ENCODE data around the gene SMIM38. TPM values are rescaled to one million over a fixed set of nuclear protein-coding genes. Genes with fewer than 3 reads are reported as not detected.

Gene SMIM38
- total RNA-seq, 1 donor from 2014 or later, result not detected

- Histone ChIP-seq H3K4me2 (ENCODE audit: low read length) (no peak overlapping the region), H3K4me1 (ENCODE audit: insufficient read depth, low read length) (no peaks in the 10 kb centered on the region), H3K27me3 (ENCODE audit: insufficient read depth, low read length) (no peaks in the 10 kb centered on the region), H2AFZ (ENCODE audit: low read depth, low read length) (no peak overlapping the region), H3K79me2 (ENCODE audit: insufficient read depth, low read length) (no peaks in the 10 kb centered on the region), H4K20me1 (ENCODE audit: insufficient read depth, low read length) (no peaks in the 10 kb centered on the region), H3K9ac (ENCODE audit: low read length) (no peak overlapping the region), H3K4me3 (ENCODE audit: insufficient read depth, low read depth, low read length) (no peak overlapping the region), H3K9me3 (ENCODE audit: insufficient read depth, low read depth, low read length) (peaks cover 6% of the 10 kb centered on the region), H3K36me3 (ENCODE audit: insufficient read depth, low read length) (no peaks in the 10 kb centered on the region), H3K27ac (ENCODE audit: low read depth, low read length) (no peak overlapping the region)
- Mint-ChIP-seq H3K27ac (ENCODE audit: unreplicated experiment) (no peak overlapping the region), H3K4me3 (ENCODE audit: unreplicated experiment) (no peak overlapping the region), H3K27me3 (ENCODE audit: low read depth, unreplicated experiment) (peaks cover 49% of the 10 kb centered on the region), H3K36me3 (ENCODE audit: low read depth, unreplicated experiment) (no peaks in the 10 kb centered on the region), H3K4me1 (ENCODE audit: low read depth, unreplicated experiment) (no peaks in the 10 kb centered on the region), H3K9me3 (ENCODE audit: unreplicated experiment) (peaks cover 19% of the 10 kb centered on the region)
- TF ChIP-seq EZH2 (IDR thresholded peaks at IDR 0.05; ENCODE audit: insufficient read depth, low read length), result no peak
- TF ChIP-seq, protein P1, sequence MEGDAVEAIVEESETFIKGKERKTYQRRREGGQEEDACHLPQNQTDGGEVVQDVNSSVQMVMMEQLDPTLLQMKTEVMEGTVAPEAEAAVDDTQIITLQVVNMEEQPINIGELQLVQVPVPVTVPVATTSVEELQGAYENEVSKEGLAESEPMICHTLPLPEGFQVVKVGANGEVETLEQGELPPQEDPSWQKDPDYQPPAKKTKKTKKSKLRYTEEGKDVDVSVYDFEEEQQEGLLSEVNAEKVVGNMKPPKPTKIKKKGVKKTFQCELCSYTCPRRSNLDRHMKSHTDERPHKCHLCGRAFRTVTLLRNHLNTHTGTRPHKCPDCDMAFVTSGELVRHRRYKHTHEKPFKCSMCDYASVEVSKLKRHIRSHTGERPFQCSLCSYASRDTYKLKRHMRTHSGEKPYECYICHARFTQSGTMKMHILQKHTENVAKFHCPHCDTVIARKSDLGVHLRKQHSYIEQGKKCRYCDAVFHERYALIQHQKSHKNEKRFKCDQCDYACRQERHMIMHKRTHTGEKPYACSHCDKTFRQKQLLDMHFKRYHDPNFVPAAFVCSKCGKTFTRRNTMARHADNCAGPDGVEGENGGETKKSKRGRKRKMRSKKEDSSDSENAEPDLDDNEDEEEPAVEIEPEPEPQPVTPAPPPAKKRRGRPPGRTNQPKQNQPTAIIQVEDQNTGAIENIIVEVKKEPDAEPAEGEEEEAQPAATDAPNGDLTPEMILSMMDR (IDR thresholded peaks at IDR 0.05; ENCODE audit: insufficient read depth, low read depth, low read length), result no peak
- DNase-seq (ENCODE audit: low read depth) (no peak), FAIRE-seq (no peak)
Measured at GRCh38 chr11:69180226-69180625, 24.5 kb downstream of the SMIM38 start.

GRCh38 chr11:69180726-69181125 lies 25.0 kb downstream of the SMIM38 start:
- H3K36me3 Mint-ChIP-seq (ENCODE audit: low read depth, unreplicated experiment), result no peaks in the 10 kb centered on the region
- H3K4me3 ChIP-seq (ENCODE audit: insufficient read depth, low read depth, low read length), result no peak overlapping the region
- no peak overlapping the region for H3K27ac ChIP-seq (ENCODE audit: low read depth, low read length)
- H3K4me3 Mint-ChIP-seq (ENCODE audit: unreplicated experiment), result no peak overlapping the region
- peaks cover 3% of the 10 kb centered on the region for H3K9me3 ChIP-seq (ENCODE audit: insufficient read depth, low read depth, low read length)
- DNase-seq (ENCODE audit: low read depth), result no peak
- no peak overlapping the region for H2AFZ ChIP-seq (ENCODE audit: low read depth, low read length)
- no peak for FAIRE-seq
- no peak overlapping the region for H3K27ac Mint-ChIP-seq (ENCODE audit: unreplicated experiment)
- H3K9ac ChIP-seq (ENCODE audit: low read length), result no peak overlapping the region
- no peaks in the 10 kb centered on the region for H4K20me1 ChIP-seq (ENCODE audit: insufficient read depth, low read length)
- H3K27me3 Mint-ChIP-seq (ENCODE audit: low read depth, unreplicated experiment), result peaks cover 44% of the 10 kb centered on the region
- TF ChIP-seq, protein P1 (IDR thresholded peaks at IDR 0.05; ENCODE audit: insufficient read depth, low read depth, low read length), result no peak
- no peak for TF ChIP-seq EZH2 (IDR thresholded peaks at IDR 0.05; ENCODE audit: insufficient read depth, low read length)
- no peaks in the 10 kb centered on the region for H3K79me2 ChIP-seq (ENCODE audit: insufficient read depth, low read length)
- no peaks in the 10 kb centered on the region for H3K27me3 ChIP-seq (ENCODE audit: insufficient read depth, low read length)
- no peaks in the 10 kb centered on the region for H3K36me3 ChIP-seq (ENCODE audit: insufficient read depth, low read length)
- H3K4me1 ChIP-seq (ENCODE audit: insufficient read depth, low read length), result no peaks in the 10 kb centered on the region
- H3K4me2 ChIP-seq (ENCODE audit: low read length), result no peak overlapping the region
- peaks cover 15% of the 10 kb centered on the region for H3K9me3 Mint-ChIP-seq (ENCODE audit: unreplicated experiment)
- H3K4me1 Mint-ChIP-seq (ENCODE audit: low read depth, unreplicated experiment), result no peaks in the 10 kb centered on the region

GRCh38 chr11:69183613-69184012 lies 27.9 kb downstream of the SMIM38 start:
- Histone ChIP-seq H3K4me1 (ENCODE audit: insufficient read depth, low read length) (no peaks in the 10 kb centered on the region), H4K20me1 (ENCODE audit: insufficient read depth, low read length) (no peaks in the 10 kb centered on the region), H3K9me3 (ENCODE audit: insufficient read depth, low read depth, low read length) (peaks cover 3% of the 10 kb centered on the region), H3K9ac (ENCODE audit: low read length) (no peak overlapping the region), H2AFZ (ENCODE audit: low read depth, low read length) (no peak overlapping the region), H3K4me3 (ENCODE audit: insufficient read depth, low read depth, low read length) (no peak overlapping the region), H3K79me2 (ENCODE audit: insufficient read depth, low read length) (no peaks in the 10 kb centered on the region), H3K27ac (ENCODE audit: low read depth, low read length) (no peak overlapping the region), H3K36me3 (ENCODE audit: insufficient read depth, low read length) (no peaks in the 10 kb centered on the region), H3K4me2 (ENCODE audit: low read length) (no peak overlapping the region), H3K27me3 (ENCODE audit: insufficient read depth, low read length) (no peaks in the 10 kb centered on the region)
- FAIRE-seq (no peak), DNase-seq (ENCODE audit: low read depth) (no peak)
- H3K36me3 Mint-ChIP-seq (ENCODE audit: low read depth, unreplicated experiment), result no peaks in the 10 kb centered on the region
- H3K27ac Mint-ChIP-seq (ENCODE audit: unreplicated experiment), result no peak overlapping the region
- no peak overlapping the region for H3K4me3 Mint-ChIP-seq (ENCODE audit: unreplicated experiment)
- H3K27me3 Mint-ChIP-seq (ENCODE audit: low read depth, unreplicated experiment), result peaks cover 46% of the 10 kb centered on the region
- no peaks in the 10 kb centered on the region for H3K4me1 Mint-ChIP-seq (ENCODE audit: low read depth, unreplicated experiment)
- TF ChIP-seq, protein P1 (IDR thresholded peaks at IDR 0.05; ENCODE audit: insufficient read depth, low read depth, low read length), result no peak
- TF ChIP-seq EZH2 (IDR thresholded peaks at IDR 0.05; ENCODE audit: insufficient read depth, low read length), result no peak
- H3K9me3 Mint-ChIP-seq (ENCODE audit: unreplicated experiment), result peaks cover 11% of the 10 kb centered on the region
